GM23248 (cell line): ENCODE measurements around the gene LTBP3. TPM values are rescaled to one million over a fixed set of nuclear protein-coding genes. Genes with fewer than 3 reads are reported as not detected.

Source experiments
- DNase-seq: peaks from one replicate; pipeline ENCODE4 v3.0.0-alpha.2; 2015
- H2AFZ ChIP-seq: fragments of 200-600 bp; sonication (generic); 2 replicates; pipeline ENCODE4 v1.6.1; 2016; ENCODE audit warnings: antibody characterized with exemption
- H3F3A ChIP-seq: fragments of 200-600 bp; sonication (generic); 2 replicates; pipeline ENCODE4 v1.6.1; 2016; ENCODE audit warnings: mild to moderate bottlenecking, antibody characterized with exemption, mixed run types; ENCODE audit not compliant: insufficient read depth
- H3K27ac ChIP-seq: fragments of 200-600 bp; sonication (generic); 2 replicates; pipeline ENCODE4 v1.5.1; 2016; ENCODE audit warnings: mild to moderate bottlenecking
- H3K27me3 ChIP-seq: fragments of 200-600 bp; sonication (generic); replicated peaks from 2 replicates; pipeline ENCODE4 v1.6.1; 2016; ENCODE audit warnings: mild to moderate bottlenecking; ENCODE audit not compliant: insufficient read depth
- H3K36me3 ChIP-seq: fragments of 200-600 bp; sonication (generic); 2 replicates; pipeline ENCODE4 v1.6.1; 2016; ENCODE audit warnings: low read depth, mild to moderate bottlenecking
- H3K4me1 ChIP-seq: fragments of 200-600 bp; sonication (generic); 2 replicates; pipeline ENCODE4 v1.6.1; 2016; ENCODE audit warnings: mild to moderate bottlenecking; ENCODE audit not compliant: insufficient read depth
- H3K4me2 ChIP-seq: fragments of 200-600 bp; sonication (generic); one replicate; pipeline ENCODE4 v1.6.1; 2016; ENCODE audit warnings: mild to moderate bottlenecking; ENCODE audit not compliant: unreplicated experiment
- H3K4me3 ChIP-seq: fragments of 200-600 bp; sonication (generic); 2 replicates; pipeline ENCODE4 v1.5.1; 2016; ENCODE audit warnings: mild to moderate bottlenecking
- H3K79me2 ChIP-seq: fragments of 200-600 bp; sonication (generic); 2 replicates; pipeline ENCODE4 v1.6.1; 2016; ENCODE audit warnings: mild to moderate bottlenecking; ENCODE audit not compliant: insufficient read depth
- H3K9ac ChIP-seq: fragments of 200-600 bp; sonication (generic); 2 replicates; pipeline ENCODE4 v1.6.1; 2016; ENCODE audit warnings: mild to moderate bottlenecking
- H3K9me2 ChIP-seq: fragments of 200-600 bp; sonication (generic); 2 replicates; pipeline ENCODE4 v1.6.1; 2016; ENCODE audit warnings: mixed run types, mild to moderate bottlenecking, moderate library complexity; ENCODE audit not compliant: insufficient read depth
- H3K9me3 ChIP-seq: fragments of 200-600 bp; sonication (generic); one replicate; pipeline ENCODE4 v1.6.1; 2017; ENCODE audit warnings: low read depth
- H4K20me1 ChIP-seq: fragments of 200-600 bp; sonication (generic); 2 replicates; pipeline ENCODE4 v1.6.0; 2016; ENCODE audit not compliant: insufficient read depth
- EZH2 ChIP-seq: fragments of 200-600 bp; sonication (generic); IDR thresholded peaks from 2 replicates; pipeline ENCODE4 v1.6.1; 2018; ENCODE audit warnings: antibody characterized with exemption, mild to moderate bottlenecking; ENCODE audit not compliant: insufficient read depth, poor library complexity, severe bottlenecking
- EZH2phosphoT487 ChIP-seq: fragments of 200-600 bp; sonication (generic); IDR thresholded peaks from 2 replicates; pipeline ENCODE4 v1.6.1; 2018; ENCODE audit warnings: antibody characterized with exemption, moderate library complexity, mild to moderate bottlenecking, low read depth; ENCODE audit not compliant: insufficient read depth
- WGBS, 2 experiments: methylation state at CpG; one replicate each; pipeline ENCODE4 v1.1.6; 2015 to 2017; ENCODE audit warnings: low lambda C conversion rate in 2 of 2, low coverage in 1 of 2; ENCODE audit errors: missing lambda C conversion rate in 2 of 2; 5-methylcytosine and 5-hydroxymethylcytosine counted together
- in situ Hi-C: fragments of 300-500 bp; cut with MboI; formaldehyde crosslinking; loops from 2 replicates; pipeline ENCODE4 v1.15.0; 2020
- polyA plus RNA-seq: library from polyadenylated mRNA; unstranded; fragments of >200 nt; fragmentation: Nextera tagmentation; extraction: Ambion mirVana; gene quantifications from 2 replicates; pipeline ENCODE4 v1.2.1, GENCODE V29; 2016
- total RNA-seq: library from RNA; depleted of rRNA; stranded (reverse); fragments of >200 nt; shearing (Covaris generic); gene quantifications from 2 replicates; pipeline ENCODE4 v1.2.3, GENCODE V29; 2014

Gene LTBP3
- total and polyA plus RNA-seq, 2 experiments from 2014 or later, result 39.6 to 112 TPM

DNA sequence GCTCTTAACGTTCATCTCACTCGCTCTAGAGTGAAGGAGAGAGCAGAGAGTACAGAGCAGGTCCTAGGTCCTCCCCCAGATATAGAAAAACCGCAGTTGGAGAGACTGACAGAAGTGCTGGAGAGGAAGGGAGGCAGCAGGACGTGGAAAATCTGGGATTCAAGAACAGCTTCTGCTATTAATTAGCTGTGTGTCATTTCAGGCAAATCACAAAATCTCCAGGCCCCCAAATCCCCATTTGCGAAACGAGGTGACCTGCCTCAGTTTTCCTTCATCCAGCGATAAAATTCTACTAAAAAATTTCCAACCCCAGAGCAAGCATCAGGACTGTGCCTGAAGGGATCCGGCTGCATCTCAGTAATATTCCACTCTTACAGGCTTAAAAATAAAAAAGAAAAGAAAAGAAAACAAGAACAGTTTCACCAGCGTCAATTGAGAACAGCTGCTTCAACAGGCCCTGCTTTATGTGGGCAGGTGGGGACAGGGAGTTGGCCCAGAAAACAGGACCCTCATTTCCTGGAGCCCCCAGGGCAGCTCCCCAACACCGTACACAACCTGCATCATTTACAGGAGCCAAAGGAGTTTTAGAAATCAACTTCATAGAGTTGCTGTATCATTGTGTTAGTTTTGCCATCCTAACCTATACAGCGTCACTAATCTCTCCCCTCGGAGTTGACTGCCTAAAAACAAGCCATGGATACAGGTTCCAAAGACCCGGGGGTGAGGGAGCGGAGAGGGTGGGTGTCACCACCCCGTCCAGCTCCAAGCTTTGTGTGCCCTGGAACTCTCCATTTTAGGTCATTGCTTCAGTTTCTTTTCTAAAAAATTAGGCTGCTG is 61.6 kb downstream of the LTBP3 start:
- H3F3A ChIP-seq, result peaks cover 88% of the 10 kb centered on the region
- H3K4me3 ChIP-seq, result peak overlapping the region; percentile 61
- no peaks in the 10 kb centered on the region for H3K9me3 ChIP-seq
- H3K9ac ChIP-seq, result peak overlapping the region; percentile 89
- peak overlapping the region; percentile 77 for H3K4me2 ChIP-seq
- H3K4me1 ChIP-seq, result peaks cover 63% of the 10 kb centered on the region
- H3K27me3 ChIP-seq, result no peaks in the 10 kb centered on the region
- peak overlapping the region; percentile 100 for H3K27ac ChIP-seq
- peaks cover 69% of the 10 kb centered on the region for H3K79me2 ChIP-seq
- H2AFZ ChIP-seq, result no peak overlapping the region
- H4K20me1 ChIP-seq, result peaks cover 21% of the 10 kb centered on the region; the same call in 1 of the 2 replicates
- in situ Hi-C loops, result no loop called here
- peak; percentile 73 for DNase-seq
- peaks cover 25% of the 10 kb centered on the region for H3K36me3 ChIP-seq
- no peaks in the 10 kb centered on the region for H3K9me2 ChIP-seq
- 7 to 8% methylated on average over 15 of the region's 15 CpGs for WGBS, 2 experiments
- no peak for TF ChIP-seq EZH2
- no peak for TF ChIP-seq EZH2phosphoT487

DNA sequence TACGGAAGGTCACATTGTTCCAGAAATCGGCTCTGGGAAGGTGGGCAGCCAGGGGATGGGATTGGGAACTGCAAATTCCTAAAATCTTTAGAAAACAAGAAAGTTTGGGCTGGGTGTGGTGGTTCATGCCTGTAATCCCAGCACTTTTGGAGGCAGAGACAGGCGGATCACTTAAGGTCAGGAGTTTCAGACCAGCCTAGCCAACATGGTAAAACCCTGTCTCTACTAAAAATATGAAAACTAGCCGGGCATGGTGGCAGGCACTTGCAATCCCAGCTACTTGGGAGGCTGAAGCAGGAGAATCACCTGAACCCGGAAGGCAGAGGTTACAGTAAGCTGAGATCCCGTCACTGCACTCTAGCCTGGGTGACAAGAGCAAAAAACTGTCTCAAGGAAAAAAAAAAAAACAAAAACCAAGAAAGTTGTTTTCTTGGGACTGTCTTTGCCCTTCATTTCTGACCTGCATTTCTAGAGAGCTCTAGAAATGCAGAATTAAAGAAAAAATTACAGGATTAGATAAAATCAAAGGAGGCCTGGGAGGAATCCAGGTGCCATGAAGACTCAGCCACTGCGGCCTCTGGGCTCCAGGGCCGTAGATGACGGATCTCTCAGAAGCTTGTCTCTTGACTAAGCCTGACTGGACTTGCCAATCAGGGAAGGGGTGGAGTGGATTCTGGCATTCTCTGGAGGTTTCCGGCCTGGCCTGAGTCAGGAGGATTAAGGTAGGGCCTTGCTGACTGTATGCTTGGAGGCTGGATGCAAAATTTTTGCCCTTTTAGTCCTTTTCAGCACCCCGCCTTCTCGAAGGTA is 64.6 kb downstream of the LTBP3 start:
- in situ Hi-C loops, result no loop called here
- H3K79me2 ChIP-seq, result peaks cover 61% of the 10 kb centered on the region
- peak overlapping the region; percentile 43 for H3K4me3 ChIP-seq
- DNase-seq, result peak; percentile 99
- H2AFZ ChIP-seq, result no peak overlapping the region
- H3K9ac ChIP-seq, result peak overlapping the region; percentile 91
- 9 to 11% methylated on average over 12 of the region's 12 CpGs for WGBS, 2 experiments
- H3K9me3 ChIP-seq, result no peaks in the 10 kb centered on the region
- no peaks in the 10 kb centered on the region for H4K20me1 ChIP-seq
- peak overlapping the region; percentile 100 for H3K27ac ChIP-seq
- peaks cover 87% of the 10 kb centered on the region for H3F3A ChIP-seq
- TF ChIP-seq EZH2 (no peak), EZH2phosphoT487 (no peak)
- H3K36me3 ChIP-seq, result no peaks in the 10 kb centered on the region
- no peaks in the 10 kb centered on the region for H3K27me3 ChIP-seq
- H3K9me2 ChIP-seq, result no peaks in the 10 kb centered on the region
- peak overlapping the region; percentile 82 for H3K4me2 ChIP-seq
- H3K4me1 ChIP-seq, result peaks cover 91% of the 10 kb centered on the region

DNA sequence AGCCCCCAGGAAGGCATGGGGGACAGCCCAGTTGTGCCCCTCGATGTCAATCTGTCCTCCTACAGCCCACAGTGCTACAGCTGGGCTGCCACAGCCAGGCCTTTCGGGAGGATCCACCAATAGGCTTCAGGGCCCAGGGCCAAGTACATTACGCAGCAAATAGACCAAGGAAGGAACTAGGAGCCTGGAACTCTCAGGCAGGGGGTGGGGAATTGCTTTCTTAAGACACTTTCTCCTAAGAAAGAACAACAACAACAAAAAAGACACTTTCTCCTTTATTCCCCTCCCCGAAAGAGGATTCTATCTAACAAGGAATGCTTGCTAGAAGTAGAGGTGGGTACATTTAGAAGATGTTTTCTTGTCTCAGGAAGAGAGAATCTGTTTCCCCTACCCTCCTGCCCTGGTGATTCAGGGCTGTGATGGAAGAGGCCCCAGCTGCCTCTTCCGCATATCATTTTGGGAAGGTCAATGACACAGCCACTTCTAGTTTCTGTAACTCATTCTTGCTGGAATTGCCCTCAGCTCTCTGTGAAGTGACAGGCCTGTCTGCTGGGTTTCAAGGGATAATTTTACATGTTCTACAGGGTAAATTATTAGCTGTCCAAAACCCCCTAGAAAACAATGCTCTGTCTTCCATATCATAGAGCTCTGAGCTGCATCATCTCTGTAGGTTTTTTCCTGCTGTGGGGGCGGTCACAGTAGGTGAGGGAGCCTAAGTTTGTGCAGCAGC is 65.4 kb downstream of the LTBP3 start:
- Histone ChIP-seq H3K4me1 (peaks cover 91% of the 10 kb centered on the region), H4K20me1 (no peaks in the 10 kb centered on the region), H3F3A (peaks cover 87% of the 10 kb centered on the region), H3K4me2 (peak overlapping the region; percentile 82), H3K9ac (peak overlapping the region; percentile 91), H3K9me2 (no peaks in the 10 kb centered on the region), H3K36me3 (no peaks in the 10 kb centered on the region), H3K27ac (peak overlapping the region; percentile 100), H3K79me2 (peaks cover 61% of the 10 kb centered on the region), H2AFZ (no peak overlapping the region), H3K9me3 (no peaks in the 10 kb centered on the region), H3K27me3 (no peaks in the 10 kb centered on the region), H3K4me3 (peak overlapping the region; percentile 43)
- TF ChIP-seq EZH2phosphoT487 (no peak), EZH2 (no peak)
- in situ Hi-C loops, result no loop called here
- WGBS, 2 experiments, result 8 to 10% methylated on average over 6 of the region's 6 CpGs
- peak; percentile 95 for DNase-seq

DNA sequence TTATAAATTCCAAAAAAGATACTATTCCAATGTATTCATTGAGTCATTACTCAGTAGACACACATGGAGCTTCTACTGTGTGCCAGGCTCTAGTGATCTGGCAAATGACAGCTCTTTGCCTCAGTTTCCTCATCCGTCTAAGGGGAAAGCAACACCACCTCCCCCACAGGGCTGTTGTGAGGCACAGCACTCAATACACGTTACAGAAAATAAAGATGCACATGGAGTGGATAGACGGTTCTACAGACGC is 65.8 kb downstream of the LTBP3 start:
- DNase-seq, result no peak
- peak overlapping the region; percentile 43 for H3K4me3 ChIP-seq
- H3K27me3 ChIP-seq, result no peaks in the 10 kb centered on the region
- H3K36me3 ChIP-seq, result no peaks in the 10 kb centered on the region
- WGBS, 2 experiments, result 1 to 4% methylated on average over 4 of the region's 4 CpGs
- peak overlapping the region; percentile 91 for H3K9ac ChIP-seq
- H3K27ac ChIP-seq, result peak overlapping the region; percentile 100
- H3K4me1 ChIP-seq, result peaks cover 91% of the 10 kb centered on the region
- peaks cover 86% of the 10 kb centered on the region for H3F3A ChIP-seq
- no peaks in the 10 kb centered on the region for H3K9me3 ChIP-seq
- peak overlapping the region; percentile 82 for H3K4me2 ChIP-seq
- no peaks in the 10 kb centered on the region for H3K9me2 ChIP-seq
- no peaks in the 10 kb centered on the region for H4K20me1 ChIP-seq
- TF ChIP-seq EZH2phosphoT487, result no peak
- no peak for TF ChIP-seq EZH2
- in situ Hi-C loops, result no loop called here
- no peak overlapping the region for H2AFZ ChIP-seq
- peaks cover 59% of the 10 kb centered on the region for H3K79me2 ChIP-seq
